K562 treated with DMSO at 1 percent for 12 hours (cell line): ENCODE data around the gene PSMA8. TPM values are rescaled to one million over a fixed set of nuclear protein-coding genes. Genes with fewer than 3 reads are reported as not detected.

Experiments
- total RNA-seq: library from RNA; unstranded; fragments of 300-600 nt; gene quantifications from 2 replicates; pipeline ENCODE4 v1.2.3, GENCODE V29; 2022; ENCODE audit not compliant: insufficient read depth

PSMA8 gene
- not detected in 2 replicates for total RNA-seq

GRCh38 chr18:26133652-26134051 is at the start of gene PSMA8:
Gene PSMA8, plus strand, starts transcription at chr18:26133869. Its CDS starts 97 bp downstream, at chr18:26133966.

GRCh38 chr18:26090130-26091046 is 43.3 kb upstream of the PSMA8 start, which contains the start of gene SS18:
Gene SS18, minus strand, starts transcription at chr18:26090613. Its CDS starts 44 bp downstream, at chr18:26090569.

GRCh38 chr18:26226229-26227050 is 92.8 kb downstream of the PSMA8 start, which contains the start of gene TAF4B:
Gene TAF4B, plus strand, starts transcription at chr18:26226445. Its CDS starts 489 bp downstream, at chr18:26226934.

Other genes starting within 250 kb of the PSMA8 start
- gene SS18, start 43.3 kb upstream of the PSMA8 start, total RNA-seq, result 24.9 and 80.6 TPM in 2 replicates
- gene TAF4B, start 92.6 kb downstream of the PSMA8 start, total RNA-seq, result 1.8 and 4.8 TPM in 2 replicates